K562 (cell line): ENCODE measurements around the gene CAMK2N1. TPM values are rescaled to one million over a fixed set of nuclear protein-coding genes. Genes with fewer than 3 reads are reported as not detected.

ENCODE experiments used
- ATAC-seq: fragments of 200-7000 bp; cut with Tn5 transposase; 3 replicates; pipeline ENCODE4 v1.9.1; 2020; ENCODE audit warnings: moderate library complexity
- BruUV-seq: library from RNA; stranded (reverse); fragments of 400-500 nt; replicated peaks from 2 replicates; lab custom pipeline; 2021; lab: Mats Ljungman, UMichigan
- CTCF ChIA-PET: fragments of 300-600 bp; formaldehyde crosslinking; extraction: SDS; loops from one replicate; lab custom pipeline; 2021; ENCODE audit warnings: low intra/inter-chr PET ratio; lab: Yijun Ruan, JAX
- POLR2A ChIA-PET: fragments of 300-600, 350-650 bp; sonication (Branson Sonifier 250); formaldehyde crosslinking; extraction: SDS; loops from one replicate; lab custom pipeline; 2021; ENCODE audit warnings: antibody characterized with exemption, inconsistent platforms; lab: Yijun Ruan, JAX
- DNase-seq, 4 experiments: peaks; one replicate each; pipeline versions ENCODE4 v3.0.0 to v3.0.0-alpha.2; 2011 to 2018; ENCODE audit warnings: low spot score in 3 of 4, mixed read lengths in 3 of 4; ENCODE audit errors: extremely low read depth in 1 of 4
- FAIRE-seq: peaks from 2 replicates; lab custom pipeline; 2011; peaks lifted over from hg19 to GRCh38; lab: Jason Lieb, UNC
- H2AFZ ChIP-seq: 2 replicates; pipeline ENCODE4 v1.6.0; 2011; ENCODE audit warnings: low read depth, low read length, control low read depth, inconsistent platforms
- H3K27ac ChIP-seq: fragments of 200-600 bp; 3 replicates; pipeline ENCODE4 v1.8.0; 2011; ENCODE audit warnings: low read depth, mild to moderate bottlenecking, control low read depth, inconsistent platforms, low read length, moderate library complexity, mixed read lengths; ENCODE audit errors: extremely low read depth
- H3K27me3 ChIP-seq, 2 experiments: fragments of 300-600 bp in 1 of 2; 2 replicates in 1 of 2; 3 replicates in 1 of 2; pipeline versions ENCODE4 v1.6.0 to v1.8.0; 2011; ENCODE audit warnings: inconsistent platforms in 2 of 2, low read length in 2 of 2, mild to moderate bottlenecking in 1 of 2, mixed read lengths in 1 of 2, moderate library complexity in 1 of 2; ENCODE audit not compliant: control insufficient read depth in 2 of 2, insufficient read depth in 2 of 2
- H3K36me3 ChIP-seq: fragments of 300-600 bp; 3 replicates; pipeline ENCODE4 v1.8.0; 2011; ENCODE audit warnings: mild to moderate bottlenecking, low read length, inconsistent platforms; ENCODE audit not compliant: control insufficient read depth, insufficient read depth
- H3K4me1 ChIP-seq, 2 experiments: fragments of 200-600 bp in 1 of 2; replicated peaks in 1 of 2; 2 replicates in 1 of 2; 3 replicates in 1 of 2; pipeline versions ENCODE4 v1.5.1 to v1.8.0; 2011; ENCODE audit warnings: inconsistent platforms in 2 of 2, low read length in 2 of 2, mild to moderate bottlenecking in 1 of 2, mixed read lengths in 1 of 2, moderate library complexity in 1 of 2; ENCODE audit not compliant: control insufficient read depth in 2 of 2, insufficient read depth in 2 of 2
- H3K4me2 ChIP-seq: 2 replicates; pipeline ENCODE4 v1.6.1; 2011; ENCODE audit warnings: low read length, control low read depth, inconsistent platforms, mixed read lengths; ENCODE audit not compliant: insufficient read depth
- H3K4me3 ChIP-seq: fragments of 200-600 bp; sonication (generic), shearing (Covaris generic); 2 replicates; pipeline ENCODE4 v1.5.1; 2016; ENCODE audit warnings: control low read depth, inconsistent platforms
- H3K79me2 ChIP-seq: fragments of 200-600 bp; 3 replicates; pipeline ENCODE4 v1.8.0; 2011; ENCODE audit warnings: low read length, inconsistent platforms; ENCODE audit not compliant: control insufficient read depth, insufficient read depth
- H3K9ac ChIP-seq, 2 experiments: 2 replicates each; pipeline versions ENCODE4 v1.6.0 to v1.6.1; 2011; ENCODE audit warnings: low read depth in 2 of 2, low read length in 2 of 2, control low read depth in 1 of 2, inconsistent platforms in 1 of 2, mild to moderate bottlenecking in 1 of 2, mixed read lengths in 1 of 2; ENCODE audit not compliant: insufficient read depth in 1 of 2
- H3K9me1 ChIP-seq: one replicate; pipeline ENCODE4 v1.6.0; 2011; ENCODE audit warnings: inconsistent platforms, mild to moderate bottlenecking, low read length, moderate library complexity; ENCODE audit not compliant: control insufficient read depth, insufficient read depth
- H3K9me3 ChIP-seq: replicated peaks from 2 replicates; pipeline ENCODE4 v1.5.1; 2011; ENCODE audit warnings: low read depth, low read length, inconsistent platforms; ENCODE audit not compliant: control insufficient read depth, insufficient read depth
- H4K20me1 ChIP-seq: replicated peaks from 2 replicates; pipeline ENCODE4 v1.6.1; 2011; ENCODE audit warnings: low read length, inconsistent platforms, mixed read lengths; ENCODE audit not compliant: control insufficient read depth, insufficient read depth
- PRDM10 ChIP-seq: fragments of 450-650 bp; IDR thresholded peaks from 2 replicates; pipeline ENCODE4 v1.6.1; 2018; ENCODE audit not compliant: partially characterized antibody
- PURB ChIP-seq: sonication (generic); formaldehyde crosslinking; IDR thresholded peaks from 2 replicates; pipeline ENCODE4 v1.9.0; 2021; ENCODE audit warnings: low read depth, mild to moderate bottlenecking, missing genetic modification reagents
- ZBED1 ChIP-seq: IDR thresholded peaks from 2 replicates; pipeline ENCODE4 v1.6.1; 2014
- ZC3H11A ChIP-seq: IDR thresholded peaks from 2 replicates; pipeline ENCODE4 v1.6.1; 2012; ENCODE audit warnings: low read depth, low read length, improper control_type of control experiment
- WGBS: fragments of 100-300 bp; shearing (Covaris generic); methylation state at CpG from one replicate; pipeline ENCODE4 v1.1.6; 2016; ENCODE audit warnings: low coverage, mixed read lengths; ENCODE audit not compliant: insufficient coverage; ENCODE audit errors: missing lambda C conversion rate; 5-methylcytosine and 5-hydroxymethylcytosine counted together
- in situ Hi-C: fragments of 300-500 bp; cut with MboI; formaldehyde crosslinking; loops from 4 replicates; pipeline ENCODE4 v1.15.0; 2018; ENCODE audit warnings: inconsistent platforms, mixed read lengths
- intact Hi-C: fragments of 100-400 bp; cut with micrococcal nuclease; formaldehyde crosslinking; loops from 2 replicates; pipeline ENCODE4 v1.14.2; 2022
- polyA plus RNA-seq, 8 experiments: library from polyadenylated mRNA; depleted of rRNA in 4 of 8; stranded (reverse) in 5 of 8; unstranded in 3 of 8; fragments of >200 nt; fragmentation: Nextera tagmentation in 2 of 8; fragmentation: Illumina TruSeq in 1 of 8; extraction: Ambion mirVana in 2 of 8; extraction: Trizol in 1 of 8; gene quantifications; 2 replicates each; pipeline versions ENCODE4 v1.2.1 to v1.2.3, GENCODE V29; 2011 to 2014; ENCODE audit warnings: inconsistent platforms in 1 of 8, missing spikeins in 1 of 8
- total RNA-seq, 7 experiments: library from RNA; depleted of rRNA in 6 of 7; stranded (reverse); fragments of >200 nt in 6 of 7; fragmentation: Illumina TruSeq in 2 of 7; extraction: Trizol in 2 of 7; gene quantifications; 2 replicates each; pipeline versions ENCODE4 v1.2.1 to v1.2.3, GENCODE V29; 2011 to 2021; ENCODE audit warnings: low replicate concordance in 1 of 7
- TF ChIP-seq, protein P1 (sequence below): fragments of 450-650 bp; IDR thresholded peaks from one replicate; pipeline ENCODE4 v1.6.1; 2018; ENCODE audit warnings: mild to moderate bottlenecking, moderate library complexity; ENCODE audit not compliant: partially characterized antibody
- TF ChIP-seq, protein P2 (sequence below), 2 experiments: fragments of 450-650 bp; conservative IDR thresholded peaks; 2 replicates each; pipeline ENCODE4 v1.6.1; 2017; ENCODE audit warnings: mild to moderate bottlenecking in 2 of 2, moderate library complexity in 2 of 2

Gene CAMK2N1
- total and polyA plus RNA-seq, 9 of the 15 experiments (the other 6 are each of a cell fraction or from before 2014, with no cell fraction given) = 0.09 to 1.4 (median 0.34) TPM

- H3K4me3 ChIP-seq = no peak overlapping the region
- no peaks in the 10 kb centered on the region for H3K9me1 ChIP-seq
- in situ Hi-C loops (loop anchor here (5.0 kb wide), 1 partner anchor 111 kb away; no protein-coding TSS in a partner anchor), intact Hi-C loops (loop anchor here (10.0 kb wide), 1 partner anchor 459 kb away; no protein-coding TSS in a partner anchor)
- no peak for ATAC-seq
- DNase-seq = no peak
- no peak overlapping the region for H3K4me2 ChIP-seq
- FAIRE-seq = no peak
- CTCF ChIA-PET = interaction anchor here (0.6 kb wide), 2 partner anchors 21 to 22 kb away, joined by 3 to 4 read pairs; no protein-coding TSS in a partner anchor
- H2AFZ ChIP-seq = no peak overlapping the region
- peaks cover 26 to 61% of the 10 kb centered on the region in 2 experiments for H3K27me3 ChIP-seq
- H3K36me3 ChIP-seq = no peaks in the 10 kb centered on the region
- 2% methylated on average over 6 of the region's 6 CpGs for WGBS
- POLR2A ChIA-PET = interaction anchor here (0.6 to 2.6 kb wide), 3 partner anchors 9 to 12 kb away, joined by 3 to 10 read pairs (median 3); no protein-coding TSS in a partner anchor
- H3K27ac ChIP-seq = no peak overlapping the region
- TF ChIP-seq PURB (CRISPR knock-in tag) (no peak), ZC3H11A (no peak), PRDM10 (no peak), ZBED1 (no peak)
- TF ChIP-seq, protein P1, sequence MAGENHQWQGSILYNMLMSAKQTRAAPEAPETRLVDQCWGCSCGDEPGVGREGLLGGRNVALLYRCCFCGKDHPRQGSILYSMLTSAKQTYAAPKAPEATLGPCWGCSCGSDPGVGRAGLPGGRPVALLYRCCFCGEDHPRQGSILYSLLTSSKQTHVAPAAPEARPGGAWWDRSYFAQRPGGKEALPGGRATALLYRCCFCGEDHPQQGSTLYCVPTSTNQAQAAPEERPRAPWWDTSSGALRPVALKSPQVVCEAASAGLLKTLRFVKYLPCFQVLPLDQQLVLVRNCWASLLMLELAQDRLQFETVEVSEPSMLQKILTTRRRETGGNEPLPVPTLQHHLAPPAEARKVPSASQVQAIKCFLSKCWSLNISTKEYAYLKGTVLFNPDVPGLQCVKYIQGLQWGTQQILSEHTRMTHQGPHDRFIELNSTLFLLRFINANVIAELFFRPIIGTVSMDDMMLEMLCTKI = no peak
- TF ChIP-seq, protein P2, sequence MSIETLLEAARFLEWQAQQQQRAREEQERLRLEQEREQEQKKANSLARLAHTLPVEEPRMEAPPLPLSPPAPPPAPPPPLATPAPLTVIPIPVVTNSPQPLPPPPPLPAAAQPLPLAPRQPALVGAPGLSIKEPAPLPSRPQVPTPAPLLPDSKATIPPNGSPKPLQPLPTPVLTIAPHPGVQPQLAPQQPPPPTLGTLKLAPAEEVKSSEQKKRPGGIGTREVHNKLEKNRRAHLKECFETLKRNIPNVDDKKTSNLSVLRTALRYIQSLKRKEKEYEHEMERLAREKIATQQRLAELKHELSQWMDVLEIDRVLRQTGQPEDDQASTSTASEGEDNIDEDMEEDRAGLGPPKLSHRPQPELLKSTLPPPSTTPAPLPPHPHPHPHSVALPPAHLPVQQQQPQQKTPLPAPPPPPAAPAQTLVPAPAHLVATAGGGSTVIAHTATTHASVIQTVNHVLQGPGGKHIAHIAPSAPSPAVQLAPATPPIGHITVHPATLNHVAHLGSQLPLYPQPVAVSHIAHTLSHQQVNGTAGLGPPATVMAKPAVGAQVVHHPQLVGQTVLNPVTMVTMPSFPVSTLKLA (conservative IDR thresholded peaks at IDR 0.05) = no peak
- no peaks in the 10 kb centered on the region; a peak in 1 of 5 replicates for H3K4me1 ChIP-seq
- no TSS peak for BruUV-seq
- H3K9me3 ChIP-seq = no peaks in the 10 kb centered on the region; the same call in 1 of the 2 replicates
- no peak overlapping the region for H3K9ac ChIP-seq
- H3K79me2 ChIP-seq = no peaks in the 10 kb centered on the region
- no peaks in the 10 kb centered on the region for H4K20me1 ChIP-seq
Measured at GRCh38 chr1:20526267-20526666, 40.3 kb upstream of the CAMK2N1 start.
